PC-9 (cell line): ENCODE measurements around the gene BEST2.

Experiments used
- EZH2 ChIP-seq: fragments of 200-600 bp; sonication (generic); IDR thresholded peaks from 2 replicates; pipeline ENCODE4 v1.8.0; 2017; ENCODE audit warnings: antibody characterized with exemption, low read depth
- TF ChIP-seq, protein P1 (sequence below): fragments of 200-600 bp; sonication (generic); conservative IDR thresholded peaks from 2 replicates; pipeline ENCODE4 v1.6.1; 2017; ENCODE audit warnings: mixed run types, antibody characterized with exemption, mild to moderate bottlenecking, moderate library complexity

DNA sequence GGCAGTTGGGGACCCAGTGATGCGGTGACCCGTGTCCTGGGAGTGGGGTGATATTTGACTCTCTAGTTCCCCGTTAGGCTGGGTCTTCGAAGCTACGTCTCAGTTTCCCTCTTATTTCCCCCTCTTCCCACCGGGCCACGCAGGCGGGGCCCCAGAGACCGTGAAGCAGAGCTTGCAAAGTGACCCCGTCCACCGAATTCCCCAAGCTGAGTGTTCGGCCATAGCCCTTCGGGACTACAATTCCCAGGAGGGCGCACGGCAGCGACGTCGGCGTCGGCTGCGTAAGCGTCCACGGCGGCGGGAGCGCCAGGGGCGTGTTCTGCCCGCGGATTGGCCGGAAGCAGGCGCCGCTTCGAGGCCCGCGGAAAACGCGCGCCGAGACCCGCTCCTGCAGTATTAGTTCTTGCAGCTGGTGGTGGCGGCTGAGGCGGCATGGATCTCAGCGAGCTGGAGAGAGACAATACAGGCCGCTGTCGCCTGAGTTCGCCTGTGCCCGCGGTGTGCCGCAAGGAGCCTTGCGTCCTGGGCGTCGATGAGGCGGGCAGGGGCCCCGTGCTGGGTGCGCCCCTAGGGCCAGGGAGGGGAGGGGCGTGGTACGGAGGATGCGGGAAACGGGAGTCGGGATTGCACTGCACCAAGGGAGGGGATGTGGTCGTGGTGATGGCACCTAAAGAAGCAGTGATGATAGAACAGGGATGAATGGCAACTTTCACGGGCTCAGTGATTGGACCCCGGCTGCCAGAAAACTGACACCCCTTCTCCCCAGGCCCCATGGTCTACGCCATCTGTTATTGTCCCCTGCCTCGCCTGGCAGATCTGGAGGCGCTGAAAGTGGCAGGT is 54.9 kb downstream of the BEST2 start, which contains the start of gene RNASEH2A:
- no peak for TF ChIP-seq EZH2
- TF ChIP-seq, protein P1, sequence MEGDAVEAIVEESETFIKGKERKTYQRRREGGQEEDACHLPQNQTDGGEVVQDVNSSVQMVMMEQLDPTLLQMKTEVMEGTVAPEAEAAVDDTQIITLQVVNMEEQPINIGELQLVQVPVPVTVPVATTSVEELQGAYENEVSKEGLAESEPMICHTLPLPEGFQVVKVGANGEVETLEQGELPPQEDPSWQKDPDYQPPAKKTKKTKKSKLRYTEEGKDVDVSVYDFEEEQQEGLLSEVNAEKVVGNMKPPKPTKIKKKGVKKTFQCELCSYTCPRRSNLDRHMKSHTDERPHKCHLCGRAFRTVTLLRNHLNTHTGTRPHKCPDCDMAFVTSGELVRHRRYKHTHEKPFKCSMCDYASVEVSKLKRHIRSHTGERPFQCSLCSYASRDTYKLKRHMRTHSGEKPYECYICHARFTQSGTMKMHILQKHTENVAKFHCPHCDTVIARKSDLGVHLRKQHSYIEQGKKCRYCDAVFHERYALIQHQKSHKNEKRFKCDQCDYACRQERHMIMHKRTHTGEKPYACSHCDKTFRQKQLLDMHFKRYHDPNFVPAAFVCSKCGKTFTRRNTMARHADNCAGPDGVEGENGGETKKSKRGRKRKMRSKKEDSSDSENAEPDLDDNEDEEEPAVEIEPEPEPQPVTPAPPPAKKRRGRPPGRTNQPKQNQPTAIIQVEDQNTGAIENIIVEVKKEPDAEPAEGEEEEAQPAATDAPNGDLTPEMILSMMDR, result no peak
